ENCODE data around the gene THOC7. TPM values are rescaled to one million over a fixed set of nuclear protein-coding genes. Genes with fewer than 3 reads are reported as not detected.

THOC7 gene
- total RNA-seq, 4 donors from 2014 or later: 28.0 to 48.8 (median 40.1) TPM

GRCh38 chr3:63910891-63911290, 47.3 kb upstream of the THOC7 start:
- no peaks in the 10 kb centered on the region for H3K27me3 ChIP-seq
- H3K4me3 ChIP-seq: peak overlapping the region; percentile 92
- H3K4me1 ChIP-seq: peaks cover 29% of the 10 kb centered on the region
- H3K36me3 ChIP-seq: no peaks in the 10 kb centered on the region
- 44% methylated on average over 1 of the region's 1 CpG for WGBS
- no peaks in the 10 kb centered on the region for H3K9me3 ChIP-seq
- DNase-seq (ENCODE audit: low spot score in 2 of 2): no peak
- no peak overlapping the region for H3K27ac ChIP-seq
- TF ChIP-seq POLR2AphosphoS5 (IDR thresholded peaks at IDR 0.05) (no peak), POLR2A (IDR thresholded peaks at IDR 0.05) (no peak)

- peaks cover 26% of the 10 kb centered on the region for H3K4me1 ChIP-seq
- TF ChIP-seq POLR2A (IDR thresholded peaks at IDR 0.05): no peak
- no peak overlapping the region for H3K4me3 ChIP-seq
- H3K27me3 ChIP-seq: no peaks in the 10 kb centered on the region
- WGBS: 94% methylated on average over 4 of the region's 4 CpGs
- DNase-seq (ENCODE audit: low spot score in 2 of 2): no peak
- H3K36me3 ChIP-seq: no peaks in the 10 kb centered on the region
- no peaks in the 10 kb centered on the region for H3K9me3 ChIP-seq
- no peak overlapping the region for H3K27ac ChIP-seq
Observed at GRCh38 chr3:63910001-63910400, 46.4 kb upstream of the THOC7 start.

DNA sequence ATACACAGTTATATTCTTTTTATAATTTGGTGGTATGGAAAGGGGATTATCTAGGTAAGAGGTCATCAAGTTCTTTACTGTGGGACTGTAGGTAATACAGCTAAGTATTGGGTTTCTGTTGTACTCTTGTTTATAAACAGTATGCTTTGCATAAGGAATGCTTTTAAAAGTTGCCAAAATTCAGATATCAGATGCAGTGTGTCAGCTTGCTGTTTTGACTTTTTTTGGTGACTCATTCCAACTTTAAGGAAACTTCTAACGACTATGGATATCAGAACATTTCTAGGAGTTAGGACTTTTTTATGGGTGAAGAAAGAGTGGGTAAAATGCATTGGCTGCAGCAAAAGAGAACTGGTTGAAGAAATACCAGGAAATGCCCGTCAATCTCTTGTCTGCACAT, 45.8 kb upstream of the THOC7 start:
- Histone ChIP-seq H3K36me3 (no peaks in the 10 kb centered on the region), H3K27me3 (no peaks in the 10 kb centered on the region), H3K4me1 (peaks cover 20% of the 10 kb centered on the region), H3K9me3 (no peaks in the 10 kb centered on the region), H3K4me3 (no peak overlapping the region), H3K27ac (no peak overlapping the region)
- DNase-seq (ENCODE audit: low spot score in 2 of 2): no peak
- TF ChIP-seq CTCF (IDR thresholded peaks at IDR 0.05) (no peak), POLR2AphosphoS5 (IDR thresholded peaks at IDR 0.05) (no peak), POLR2A (IDR thresholded peaks at IDR 0.05) (no peak), EP300 (IDR thresholded peaks at IDR 0.05) (no peak)
- 72% methylated on average over 2 of the region's 2 CpGs for WGBS

DNA sequence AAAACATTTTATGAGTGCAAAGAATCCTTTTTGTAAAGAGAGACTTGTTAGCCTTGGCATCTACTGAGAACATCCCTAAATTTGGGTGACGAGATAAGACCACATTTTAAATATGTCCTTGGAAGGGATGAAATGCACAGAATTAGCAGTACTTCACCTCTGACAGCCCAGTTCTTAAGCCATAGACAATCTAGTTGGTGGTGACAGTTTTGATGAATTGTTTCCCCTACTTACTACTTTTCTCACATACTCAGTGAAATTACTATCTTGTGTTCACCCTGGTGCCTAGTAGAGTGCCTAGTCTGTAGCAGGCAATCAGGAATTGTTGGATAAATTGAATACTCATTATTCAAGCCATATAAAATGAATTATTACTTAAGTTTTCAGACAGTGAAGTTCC, 45.2 kb upstream of the THOC7 start:
- no peak for TF ChIP-seq POLR2A (IDR thresholded peaks at IDR 0.05)
- no peak for TF ChIP-seq CTCF (IDR thresholded peaks at IDR 0.05)
- TF ChIP-seq EP300 (IDR thresholded peaks at IDR 0.05): no peak
- TF ChIP-seq POLR2AphosphoS5 (IDR thresholded peaks at IDR 0.05): no peak
- Histone ChIP-seq H3K36me3 (no peaks in the 10 kb centered on the region), H3K4me1 (peaks cover 15% of the 10 kb centered on the region), H3K27me3 (no peaks in the 10 kb centered on the region), H3K4me3 (no peak overlapping the region), H3K27ac (no peak overlapping the region), H3K9me3 (no peaks in the 10 kb centered on the region)
- DNase-seq (ENCODE audit: low spot score in 2 of 2): no peak
- WGBS: 89% methylated on average over 1 of the region's 1 CpG

DNA sequence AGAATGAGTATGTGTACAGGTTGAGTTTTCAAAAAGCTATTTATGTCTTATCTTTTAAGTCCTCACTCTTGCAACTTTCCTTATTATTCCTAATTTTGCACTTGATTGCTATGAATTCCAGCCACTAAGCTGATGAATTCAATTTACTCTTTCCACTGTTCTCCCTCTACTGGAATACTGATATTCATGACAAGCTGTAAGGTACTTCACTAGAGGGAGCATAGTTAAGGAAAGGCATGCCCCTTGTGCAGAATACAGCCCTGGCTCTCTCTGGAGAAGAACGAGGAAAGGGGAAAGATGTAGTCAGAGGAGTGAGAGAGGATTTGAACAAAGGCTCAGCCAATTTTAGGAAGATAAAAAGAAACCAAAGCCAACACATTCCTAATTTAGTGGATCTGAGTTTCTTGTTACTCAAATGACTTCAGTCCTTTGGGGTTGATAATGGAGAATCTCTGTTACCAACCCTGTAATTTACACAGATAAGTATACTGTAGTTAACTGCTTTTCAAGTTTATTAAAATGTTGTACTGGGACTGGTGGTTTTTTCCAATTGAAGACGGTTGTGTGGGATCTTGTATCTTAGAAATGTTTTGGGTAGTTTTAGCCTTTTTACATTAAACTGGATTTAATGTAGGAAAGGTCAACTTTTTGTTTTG, 44.6 kb upstream of the THOC7 start:
- no peaks in the 10 kb centered on the region for H3K9me3 ChIP-seq
- no peak for DNase-seq (ENCODE audit: low spot score in 2 of 2)
- no peaks in the 10 kb centered on the region for H3K27me3 ChIP-seq
- no peak overlapping the region for H3K4me3 ChIP-seq
- H3K27ac ChIP-seq: no peak overlapping the region
- TF ChIP-seq POLR2AphosphoS5 (IDR thresholded peaks at IDR 0.05) (no peak), POLR2A (IDR thresholded peaks at IDR 0.05) (no peak), EP300 (IDR thresholded peaks at IDR 0.05) (no peak), CTCF (IDR thresholded peaks at IDR 0.05) (no peak)
- 61% methylated on average over 2 of the region's 2 CpGs for WGBS
- H3K36me3 ChIP-seq: no peaks in the 10 kb centered on the region
- H3K4me1 ChIP-seq: peaks cover 9% of the 10 kb centered on the region

- H3K9me3 ChIP-seq: no peaks in the 10 kb centered on the region
- H3K4me3 ChIP-seq: no peak overlapping the region
- 85% methylated on average over 4 of the region's 4 CpGs for WGBS
- no peaks in the 10 kb centered on the region for H3K27me3 ChIP-seq
- H3K36me3 ChIP-seq: peaks cover 5% of the 10 kb centered on the region
- DNase-seq (ENCODE audit: low spot score in 2 of 2): no peak
- H3K27ac ChIP-seq: no peak overlapping the region
- peaks cover 2% of the 10 kb centered on the region for H3K4me1 ChIP-seq
- TF ChIP-seq POLR2AphosphoS5 (IDR thresholded peaks at IDR 0.05): no peak
- TF ChIP-seq POLR2A (IDR thresholded peaks at IDR 0.05): no peak
- TF ChIP-seq EP300 (IDR thresholded peaks at IDR 0.05): no peak
Observed at GRCh38 chr3:63905731-63906620, 42.4 kb upstream of the THOC7 start.

Measured in suprapubic skin (tissue), 4 donors.